Stimulated activated CD8-positive, alpha-beta memory T cell treated with anti-CD3 and anti-CD28 coated beads, Interleukin-4, amount 100 ng/mL, for 24 hours (primary cell): Measurements from ENCODE around the gene PRAF2.

Experiments used
- DNase-seq: peaks from one replicate; pipeline ENCODE4 v3.0.0-alpha.2; 2020; ENCODE audit warnings: low read depth

PRAF2 gene

GRCh38 chrX:49072712-49073095 is 1.1 kb downstream of the PRAF2 start:
- DNase-seq, result no peak

DNA sequence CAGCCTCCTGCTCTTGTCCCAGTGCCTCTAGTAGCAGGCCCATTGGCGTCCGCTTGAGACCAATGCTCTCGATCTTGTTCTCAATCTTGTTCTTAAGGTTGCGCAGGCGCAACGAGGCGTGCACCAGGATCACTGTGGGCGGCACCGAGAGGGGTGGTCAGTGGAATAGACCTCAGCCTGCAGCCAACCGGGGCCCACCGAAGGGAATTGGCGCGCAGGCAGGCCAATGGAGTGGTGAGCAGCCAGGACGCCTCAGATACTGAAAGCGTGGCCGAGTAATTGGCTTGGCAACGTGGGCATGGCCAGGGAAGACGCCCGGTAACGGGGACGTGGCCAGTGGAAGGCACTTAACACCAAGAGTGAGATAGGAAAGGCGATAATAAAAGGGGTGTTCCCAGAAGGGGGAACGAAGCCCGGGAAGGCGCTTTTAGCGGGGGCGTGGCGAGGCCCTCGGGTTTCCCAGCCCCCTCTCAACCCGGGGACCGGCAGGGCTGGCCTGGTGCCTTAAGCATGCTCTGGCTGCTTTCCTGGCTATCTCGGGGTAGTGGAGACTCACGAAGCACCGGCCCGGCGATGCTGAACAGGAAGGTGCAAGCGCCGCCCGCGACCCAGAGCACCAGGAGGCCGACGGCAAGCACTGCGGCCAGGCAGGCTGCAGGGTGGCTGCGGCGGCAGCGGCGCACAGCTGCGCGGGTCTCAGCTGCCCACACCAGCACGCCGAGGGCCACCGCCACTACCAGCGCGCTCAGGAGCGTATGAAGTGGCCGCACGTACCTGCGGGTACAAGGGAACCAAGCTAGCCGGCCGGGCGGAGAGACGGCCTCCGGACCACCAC is 1.7 kb downstream of the PRAF2 start:
- DNase-seq, result no peak

GRCh38 chrX:49070988-49071387 is 2.8 kb downstream of the PRAF2 start:
- no peak for DNase-seq

GRCh38 chrX:49069038-49069437 is 4.8 kb downstream of the PRAF2 start:
- no peak for DNase-seq

- no peak for DNase-seq
Measured at GRCh38 chrX:49067285-49068120, 6.3 kb downstream of the PRAF2 start.

- DNase-seq, result no peak
Measured at GRCh38 chrX:49066690-49067089, 7.1 kb downstream of the PRAF2 start.

DNA sequence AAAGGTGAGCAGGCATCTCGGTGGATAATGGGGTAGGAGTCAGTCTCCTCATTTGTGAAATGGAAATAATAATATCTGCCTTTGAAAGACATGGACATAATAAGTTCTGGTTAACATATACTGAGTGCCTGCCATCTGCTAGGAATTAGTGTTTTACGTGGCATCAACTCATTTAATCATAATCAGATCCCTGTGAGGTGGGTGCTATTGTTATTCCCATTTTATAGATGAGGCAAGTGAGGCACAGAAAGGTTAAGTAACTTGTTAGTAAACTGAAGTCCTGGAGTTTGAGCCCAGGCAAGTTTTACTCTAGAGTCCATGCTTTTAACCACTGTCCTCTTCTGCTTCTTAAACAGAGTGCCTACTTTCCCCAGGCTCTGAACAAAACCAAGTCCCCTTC is 7.5 kb downstream of the PRAF2 start:
- DNase-seq, result no peak

DNA sequence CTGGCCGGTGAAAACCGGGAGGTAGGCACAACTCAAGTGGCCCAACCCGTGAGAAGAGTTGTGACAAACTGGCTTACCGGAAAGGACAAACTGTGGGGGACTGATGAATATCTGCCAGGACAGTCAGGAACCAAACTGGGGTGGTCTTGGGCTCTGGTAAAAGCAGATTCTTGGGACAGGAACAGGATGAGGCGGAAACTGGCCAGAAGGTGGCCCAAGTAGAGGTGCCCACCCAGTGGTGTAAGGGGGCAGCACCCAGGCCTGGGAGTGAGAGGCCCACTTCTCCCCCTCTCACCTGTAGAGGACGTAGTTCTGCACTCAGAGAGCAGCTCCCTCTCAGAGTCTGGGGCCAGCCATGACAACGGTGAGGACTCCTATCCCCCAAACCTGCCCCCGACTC is 9.1 kb downstream of the PRAF2 start:
- DNase-seq, result no peak

- DNase-seq, result no peak
Measured at GRCh38 chrX:49064303-49064702, 9.5 kb downstream of the PRAF2 start.

- no peak for DNase-seq
Measured at GRCh38 chrX:49063715-49064114, 10.1 kb downstream of the PRAF2 start.

DNA sequence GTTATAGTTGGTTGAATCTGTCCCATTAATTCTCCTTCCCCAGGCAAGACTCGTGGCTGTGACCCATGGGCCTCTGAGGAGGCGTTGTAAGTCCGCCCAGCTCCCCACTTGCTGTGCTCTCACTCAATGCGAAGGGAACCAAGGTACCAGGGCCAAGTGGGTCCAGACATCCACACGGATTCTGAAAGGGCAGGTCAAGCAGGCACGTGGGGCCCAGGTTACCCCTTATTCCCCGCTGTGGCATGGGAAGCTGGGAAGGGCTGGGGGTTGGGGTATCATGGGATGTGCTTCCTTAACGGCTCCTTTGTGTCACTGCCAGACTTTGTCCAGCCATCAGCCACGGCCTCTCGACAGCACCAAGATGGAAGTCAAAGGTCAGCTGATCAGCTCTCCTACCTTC is 11.9 kb downstream of the PRAF2 start:
- no peak for DNase-seq

DNA sequence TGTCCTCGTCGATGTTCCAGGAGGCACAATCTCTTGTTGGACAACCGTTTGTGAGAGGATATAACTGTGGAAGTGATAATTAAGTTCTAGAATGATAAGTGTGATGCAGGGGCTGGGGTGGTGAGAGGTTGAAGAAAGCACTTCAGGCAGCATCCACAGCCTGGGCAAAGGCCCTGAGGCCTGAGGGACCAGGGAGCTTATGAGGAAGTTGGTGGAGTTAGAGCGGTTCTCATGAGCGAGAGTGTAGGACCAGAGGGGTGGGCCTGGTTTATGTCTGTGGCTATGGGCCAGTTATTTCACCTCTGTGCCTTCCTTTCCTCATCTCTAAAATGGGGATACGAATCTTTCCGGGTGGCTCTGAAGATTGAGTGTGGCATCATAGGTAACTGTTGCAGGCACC is 12.3 kb downstream of the PRAF2 start:
- no peak for DNase-seq

- DNase-seq, result no peak
Measured at GRCh38 chrX:49060914-49061313, 12.9 kb downstream of the PRAF2 start.

GRCh38 chrX:49059681-49060085 is 14.1 kb downstream of the PRAF2 start:
- DNase-seq, result no peak

GRCh38 chrX:49059201-49059600 is 14.6 kb downstream of the PRAF2 start:
- DNase-seq, result no peak

DNA sequence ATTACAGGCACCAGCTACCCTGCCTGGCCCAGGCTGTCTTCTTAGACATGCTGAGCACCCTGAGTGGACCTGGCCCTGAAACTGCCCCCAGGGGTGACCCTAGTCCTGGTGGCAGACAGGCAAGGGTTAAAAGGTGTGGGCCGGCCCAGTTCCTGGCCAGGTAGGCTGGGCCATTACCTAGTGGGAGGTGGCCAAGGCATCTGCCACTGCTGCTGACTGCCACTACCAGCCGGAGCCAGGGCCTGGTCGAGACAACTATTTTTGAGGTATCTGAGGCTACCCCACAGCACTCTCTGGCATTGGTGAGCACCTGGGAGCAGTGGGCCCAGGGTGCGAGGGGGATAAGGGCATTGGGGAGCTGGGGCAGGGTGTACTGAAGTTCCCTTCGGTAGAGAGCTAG is 15.0 kb downstream of the PRAF2 start, which contains the start of gene CCDC120:
CCDC120 (plus strand) TSS at position 206 of the 400 bp plus-strand sequence. CDS start 3,043 bp downstream, outside the sequence.
- no peak for DNase-seq

GRCh38 chrX:49054073-49054762 is 19.6 kb downstream of the PRAF2 start:
- no peak for DNase-seq

DNA sequence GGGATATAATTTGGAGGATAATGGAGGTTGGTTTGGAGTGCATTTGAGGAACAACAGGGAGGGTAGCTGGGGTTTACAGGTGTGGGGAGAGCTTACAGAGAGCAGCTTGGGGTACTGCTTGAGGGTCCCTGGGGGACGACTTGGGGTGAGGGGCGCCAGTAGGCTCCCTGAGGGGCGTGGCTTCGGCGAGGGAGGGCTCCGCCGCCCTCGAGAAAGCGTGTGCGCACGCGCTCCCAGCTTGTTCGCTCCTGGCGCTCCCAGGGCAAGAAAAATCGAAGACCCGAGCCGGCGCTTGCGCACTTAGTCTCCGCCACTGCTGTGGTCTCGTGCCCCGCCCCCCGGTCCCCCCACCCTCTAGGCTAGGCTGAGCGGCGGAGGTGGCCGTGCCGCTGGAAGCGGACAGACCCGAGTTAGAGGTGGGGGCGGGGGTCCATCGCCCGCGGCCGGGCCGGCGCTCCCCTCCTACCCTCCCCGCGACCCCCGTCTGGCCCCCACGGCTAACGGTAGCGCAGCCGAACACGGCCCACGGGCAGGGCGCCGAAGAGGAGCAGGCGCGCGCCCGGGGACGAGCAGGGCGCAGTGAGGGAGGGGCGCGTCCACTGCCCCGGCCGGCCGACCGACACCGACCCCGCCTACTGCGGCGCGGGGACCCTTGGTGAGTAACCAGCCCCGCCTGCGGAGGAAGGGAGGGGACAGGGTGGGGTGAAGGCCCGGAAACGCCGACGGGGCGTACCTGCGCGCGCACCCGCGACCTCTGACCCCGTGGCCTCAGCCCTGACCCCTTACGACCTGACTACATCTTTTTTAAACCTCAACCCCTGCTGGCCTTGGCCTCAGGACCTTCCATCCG is 20.4 kb downstream of the PRAF2 start:
- DNase-seq, result peak; percentile 43

GRCh38 chrX:49043987-49044281 is 29.9 kb downstream of the PRAF2 start:
- DNase-seq, result no peak

GRCh38 chrX:49043220-49043986 is 30.4 kb downstream of the PRAF2 start, which contains the start of gene TFE3:
TSS of gene TFE3 (minus strand) at chrX:49043357. CDS start at chrX:49043226, 131 bp downstream.
- peak; percentile 90 for DNase-seq
